SU-DHL-6 (cell line): ENCODE results near the gene IL20RA.

Experiments
- EZH2phosphoT487 ChIP-seq: fragments of 200-600 bp; sonication (generic), shearing (Covaris generic); conservative IDR thresholded peaks from 2 replicates; pipeline ENCODE4 v1.6.1; 2018; ENCODE audit warnings: mild to moderate bottlenecking, antibody characterized with exemption, low read length, moderate library complexity, mixed read lengths
- TF ChIP-seq, protein P1 (sequence below): fragments of 200-600 bp; sonication (generic); IDR thresholded peaks from one replicate; pipeline ENCODE4 v1.5.1; 2017; ENCODE audit warnings: antibody characterized with exemption, mild to moderate bottlenecking, low read length, moderate library complexity; ENCODE audit not compliant: insufficient read depth, poor library complexity, severe bottlenecking

DNA sequence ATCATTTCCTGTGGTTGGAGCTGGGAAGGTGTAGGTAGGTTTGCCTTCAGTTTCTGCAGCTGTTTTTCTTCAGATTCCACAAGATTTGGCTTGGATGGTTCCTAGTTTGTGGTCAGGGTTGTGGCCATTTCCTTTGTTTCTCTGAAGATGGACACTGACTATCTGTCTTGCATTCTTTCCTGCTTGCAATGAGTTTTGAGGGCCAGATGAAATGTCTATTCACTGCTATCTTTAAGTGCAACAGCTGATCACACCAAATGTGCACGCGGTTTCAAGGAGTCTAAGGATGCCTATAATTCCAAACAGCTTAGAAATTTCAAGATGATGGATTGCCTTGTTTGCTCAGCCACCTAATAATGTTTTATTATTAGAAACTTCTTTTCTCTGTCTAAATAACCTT is 28.4 kb downstream of the IL20RA start:
- TF ChIP-seq, protein P1, sequence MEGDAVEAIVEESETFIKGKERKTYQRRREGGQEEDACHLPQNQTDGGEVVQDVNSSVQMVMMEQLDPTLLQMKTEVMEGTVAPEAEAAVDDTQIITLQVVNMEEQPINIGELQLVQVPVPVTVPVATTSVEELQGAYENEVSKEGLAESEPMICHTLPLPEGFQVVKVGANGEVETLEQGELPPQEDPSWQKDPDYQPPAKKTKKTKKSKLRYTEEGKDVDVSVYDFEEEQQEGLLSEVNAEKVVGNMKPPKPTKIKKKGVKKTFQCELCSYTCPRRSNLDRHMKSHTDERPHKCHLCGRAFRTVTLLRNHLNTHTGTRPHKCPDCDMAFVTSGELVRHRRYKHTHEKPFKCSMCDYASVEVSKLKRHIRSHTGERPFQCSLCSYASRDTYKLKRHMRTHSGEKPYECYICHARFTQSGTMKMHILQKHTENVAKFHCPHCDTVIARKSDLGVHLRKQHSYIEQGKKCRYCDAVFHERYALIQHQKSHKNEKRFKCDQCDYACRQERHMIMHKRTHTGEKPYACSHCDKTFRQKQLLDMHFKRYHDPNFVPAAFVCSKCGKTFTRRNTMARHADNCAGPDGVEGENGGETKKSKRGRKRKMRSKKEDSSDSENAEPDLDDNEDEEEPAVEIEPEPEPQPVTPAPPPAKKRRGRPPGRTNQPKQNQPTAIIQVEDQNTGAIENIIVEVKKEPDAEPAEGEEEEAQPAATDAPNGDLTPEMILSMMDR = no peak
- no peak for TF ChIP-seq EZH2phosphoT487
